ENCODE results near the gene MICALL1.

The MICALL1 gene

GRCh38 chr22:37907036-37907954 lies 1.2 kb downstream of the MICALL1 start:
- DNase-seq = no peak

- no peak for DNase-seq
Observed at GRCh38 chr22:37909766-37910165, 3.7 kb downstream of the MICALL1 start.

- no peak for DNase-seq
Observed at GRCh38 chr22:37910890-37911672, 5.0 kb downstream of the MICALL1 start.

- no peak for DNase-seq
Observed at GRCh38 chr22:37911697-37912096, 5.6 kb downstream of the MICALL1 start.

GRCh38 chr22:37912171-37912570 lies 6.1 kb downstream of the MICALL1 start:
- no peak for DNase-seq

- no peak for DNase-seq
Observed at GRCh38 chr22:37913233-37913721, 7.2 kb downstream of the MICALL1 start.

GRCh38 chr22:37916311-37916710 lies 10.2 kb downstream of the MICALL1 start:
- DNase-seq = no peak

- no peak for DNase-seq
Observed at GRCh38 chr22:37917874-37918548, 11.9 kb downstream of the MICALL1 start.

- DNase-seq = no peak
Observed at GRCh38 chr22:37918580-37919270, 12.6 kb downstream of the MICALL1 start.

GRCh38 chr22:37920126-37920525 lies 14.0 kb downstream of the MICALL1 start:
- no peak for DNase-seq

- DNase-seq = no peak
Observed at GRCh38 chr22:37922191-37922590, 16.1 kb downstream of the MICALL1 start.

- DNase-seq = no peak
Observed at GRCh38 chr22:37923927-37924326, 17.8 kb downstream of the MICALL1 start.

- DNase-seq = no peak
Observed at GRCh38 chr22:37924386-37925065, 18.4 kb downstream of the MICALL1 start.

GRCh38 chr22:37925330-37925729 lies 19.2 kb downstream of the MICALL1 start:
- no peak for DNase-seq

GRCh38 chr22:37925767-37926166 lies 19.7 kb downstream of the MICALL1 start:
- no peak for DNase-seq

- no peak for DNase-seq
Observed at GRCh38 chr22:37926358-37926757, 20.3 kb downstream of the MICALL1 start.

GRCh38 chr22:37926771-37927636 lies 20.9 kb downstream of the MICALL1 start:
- no peak for DNase-seq

- DNase-seq = no peak
Observed at GRCh38 chr22:37927637-37927936, 21.5 kb downstream of the MICALL1 start.

- DNase-seq = no peak
Observed at GRCh38 chr22:37929390-37929789, 23.3 kb downstream of the MICALL1 start.

GRCh38 chr22:37930270-37930951 lies 24.3 kb downstream of the MICALL1 start:
- no peak for DNase-seq

All from stimulated activated CD4-positive, alpha-beta T cell treated with anti-CD3 and anti-CD28 coated beads, Interleukin-1b, Interleukin-23, amount 100 ng/mL, for 48 hours (primary cell).